Esophagus muscularis mucosa (tissue), 4 donors: ENCODE measurements around the gene TANGO6.

Experiments used
- EP300 ChIP-seq: sonication (generic); formaldehyde crosslinking; IDR thresholded peaks from one replicate; pipeline ENCODE4 v1.6.1; 2017; ENCODE audit warnings: antibody characterized with exemption
- POLR2A ChIP-seq: fragments of 450-650 bp; IDR thresholded peaks from one replicate; pipeline ENCODE4 v1.6.1; 2017; ENCODE audit warnings: antibody characterized with exemption, moderate library complexity, mild to moderate bottlenecking, low read depth
- POLR2AphosphoS5 ChIP-seq, 2 donors: sonication (generic); formaldehyde crosslinking; IDR thresholded peaks; one replicate each; pipeline ENCODE4 v1.6.1; 2017; ENCODE audit warnings: antibody characterized with exemption in 2 of 2
- TF ChIP-seq, protein P1 (sequence below), 3 experiments: fragments of 200-600 bp in 2 of 3; fragments of 450-650 bp in 1 of 3; sonication (generic) in 2 of 3; IDR thresholded peaks; one replicate each; pipeline ENCODE4 v1.5.1; 2017 to 2019; ENCODE audit warnings: antibody characterized with exemption in 3 of 3, mild to moderate bottlenecking in 2 of 3, moderate library complexity in 1 of 3

DNA sequence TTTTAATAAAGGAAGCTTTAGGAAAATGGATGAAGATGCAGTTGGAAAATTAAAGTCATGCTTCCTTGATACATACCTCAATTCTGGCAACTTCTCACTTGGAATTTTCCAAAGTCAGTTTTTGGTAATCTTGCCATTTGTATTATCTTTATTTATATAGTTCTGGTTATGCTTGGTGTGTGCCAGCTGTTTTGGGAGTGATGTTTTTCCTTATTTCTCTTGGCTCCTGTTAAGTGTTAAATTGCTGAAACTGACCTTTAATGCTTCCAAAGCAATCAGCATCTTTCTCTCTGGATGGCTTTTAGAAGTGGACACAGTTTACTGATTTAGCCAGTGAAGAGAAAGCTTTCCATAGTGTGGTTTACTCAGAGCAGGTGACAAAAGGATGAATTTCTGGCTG is 192.0 kb downstream of the TANGO6 start:
- TF ChIP-seq, protein P1, sequence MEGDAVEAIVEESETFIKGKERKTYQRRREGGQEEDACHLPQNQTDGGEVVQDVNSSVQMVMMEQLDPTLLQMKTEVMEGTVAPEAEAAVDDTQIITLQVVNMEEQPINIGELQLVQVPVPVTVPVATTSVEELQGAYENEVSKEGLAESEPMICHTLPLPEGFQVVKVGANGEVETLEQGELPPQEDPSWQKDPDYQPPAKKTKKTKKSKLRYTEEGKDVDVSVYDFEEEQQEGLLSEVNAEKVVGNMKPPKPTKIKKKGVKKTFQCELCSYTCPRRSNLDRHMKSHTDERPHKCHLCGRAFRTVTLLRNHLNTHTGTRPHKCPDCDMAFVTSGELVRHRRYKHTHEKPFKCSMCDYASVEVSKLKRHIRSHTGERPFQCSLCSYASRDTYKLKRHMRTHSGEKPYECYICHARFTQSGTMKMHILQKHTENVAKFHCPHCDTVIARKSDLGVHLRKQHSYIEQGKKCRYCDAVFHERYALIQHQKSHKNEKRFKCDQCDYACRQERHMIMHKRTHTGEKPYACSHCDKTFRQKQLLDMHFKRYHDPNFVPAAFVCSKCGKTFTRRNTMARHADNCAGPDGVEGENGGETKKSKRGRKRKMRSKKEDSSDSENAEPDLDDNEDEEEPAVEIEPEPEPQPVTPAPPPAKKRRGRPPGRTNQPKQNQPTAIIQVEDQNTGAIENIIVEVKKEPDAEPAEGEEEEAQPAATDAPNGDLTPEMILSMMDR (IDR thresholded peaks at IDR 0.05), result no peak
- TF ChIP-seq POLR2AphosphoS5 (IDR thresholded peaks at IDR 0.05), result no peak
- TF ChIP-seq POLR2A, result no peak
- TF ChIP-seq EP300, result no peak
